Measurements from ENCODE around the gene BICD2.

The BICD2 gene

GRCh38 chr9:92718086-92719001 lies 46.3 kb downstream of the BICD2 start:
- Mint-ChIP-seq H3K4me1 (peaks cover 11% of the 10 kb centered on the region), H3K4me3 (no peak overlapping the region), H3K27ac (no peak overlapping the region), H3K27me3 (no peaks in the 10 kb centered on the region), H3K9me3 (no peaks in the 10 kb centered on the region)
- no peak for DNase-seq
- peak; percentile 16 for ATAC-seq

DNA sequence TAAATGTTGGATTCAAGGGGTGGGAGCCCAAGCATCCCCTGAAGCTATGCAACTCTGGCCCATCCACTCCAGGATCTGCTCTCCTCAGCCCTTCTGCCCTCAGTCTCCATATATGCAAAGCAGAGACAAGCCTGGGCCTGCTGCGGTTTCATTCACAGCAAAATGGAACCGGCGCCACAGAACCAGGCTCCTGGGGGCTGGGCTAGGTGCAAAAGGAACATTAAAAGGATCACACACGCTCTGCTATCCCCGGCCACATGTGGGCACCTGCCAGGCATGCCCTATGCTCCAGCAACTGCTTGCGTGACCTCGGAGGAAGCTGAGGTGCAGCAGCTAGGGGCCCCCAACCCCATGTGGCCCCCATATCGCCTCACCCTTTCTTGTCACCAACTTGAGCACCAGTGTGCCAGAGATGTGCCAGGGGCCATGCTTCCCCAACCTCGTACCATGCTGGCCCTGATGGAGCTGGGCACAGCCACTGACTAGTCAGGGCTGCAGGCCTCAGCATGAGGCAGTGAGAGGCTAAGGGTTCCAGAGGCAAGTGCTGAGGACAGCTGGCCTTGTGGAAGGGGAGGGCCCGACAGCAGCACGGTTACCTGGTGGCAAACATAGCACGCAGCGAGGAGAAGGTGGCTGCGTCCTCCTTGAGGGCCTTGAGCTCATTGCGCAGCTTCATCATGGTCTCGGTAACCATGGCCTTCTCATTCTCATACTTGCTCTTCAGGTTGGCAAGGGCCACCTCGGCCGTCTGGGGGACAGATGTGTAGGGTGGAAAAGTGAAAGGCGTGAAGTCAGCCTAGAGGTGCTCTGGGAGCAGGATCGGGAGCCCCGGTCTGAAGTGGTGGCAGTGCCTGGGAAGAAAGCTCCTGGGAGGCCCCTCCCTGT lies 47.2 kb downstream of the BICD2 start:
- Mint-ChIP-seq H3K4me1 (peaks cover 20% of the 10 kb centered on the region), H3K27me3 (no peaks in the 10 kb centered on the region), H3K4me3 (no peak overlapping the region), H3K9me3 (no peaks in the 10 kb centered on the region), H3K27ac (peak overlapping the region in 1 of 2 donors; percentile 59)
- ATAC-seq = no peak
- no peak for DNase-seq

- peak; percentile 80 for ATAC-seq
- Mint-ChIP-seq H3K27me3 (no peaks in the 10 kb centered on the region), H3K9me3 (no peaks in the 10 kb centered on the region), H3K4me1 (peaks cover 29% of the 10 kb centered on the region), H3K4me3 (no peak overlapping the region), H3K27ac (no peak overlapping the region)
- DNase-seq = peak; percentile 79
These were observed 48.1 kb downstream of the BICD2 start for GRCh38 chr9:92716557-92716956.

- H3K27ac Mint-ChIP-seq = no peak overlapping the region
- no peaks in the 10 kb centered on the region for H3K9me3 Mint-ChIP-seq
- DNase-seq (no peak), ATAC-seq (no peak)
- no peak overlapping the region for H3K4me3 Mint-ChIP-seq
- peaks cover 30% of the 10 kb centered on the region for H3K4me1 Mint-ChIP-seq
- H3K27me3 Mint-ChIP-seq = no peaks in the 10 kb centered on the region
These were observed 49.0 kb downstream of the BICD2 start for GRCh38 chr9:92715488-92716231.

GRCh38 chr9:92714787-92715487 lies 49.7 kb downstream of the BICD2 start:
- Mint-ChIP-seq H3K9me3 (no peaks in the 10 kb centered on the region), H3K4me3 (no peak overlapping the region), H3K4me1 (peaks cover 30% of the 10 kb centered on the region), H3K27ac (no peak overlapping the region), H3K27me3 (no peaks in the 10 kb centered on the region)
- DNase-seq = no peak
- ATAC-seq = no peak

- H3K4me1 Mint-ChIP-seq = peaks cover 30% of the 10 kb centered on the region
- H3K4me3 Mint-ChIP-seq = no peak overlapping the region
- no peaks in the 10 kb centered on the region for H3K27me3 Mint-ChIP-seq
- H3K9me3 Mint-ChIP-seq = no peaks in the 10 kb centered on the region
- ATAC-seq (no peak), DNase-seq (no peak)
- H3K27ac Mint-ChIP-seq = peak overlapping the region in 1 of 2 donors; percentile 86
These were observed 50.6 kb downstream of the BICD2 start for GRCh38 chr9:92714016-92714415.

DNA sequence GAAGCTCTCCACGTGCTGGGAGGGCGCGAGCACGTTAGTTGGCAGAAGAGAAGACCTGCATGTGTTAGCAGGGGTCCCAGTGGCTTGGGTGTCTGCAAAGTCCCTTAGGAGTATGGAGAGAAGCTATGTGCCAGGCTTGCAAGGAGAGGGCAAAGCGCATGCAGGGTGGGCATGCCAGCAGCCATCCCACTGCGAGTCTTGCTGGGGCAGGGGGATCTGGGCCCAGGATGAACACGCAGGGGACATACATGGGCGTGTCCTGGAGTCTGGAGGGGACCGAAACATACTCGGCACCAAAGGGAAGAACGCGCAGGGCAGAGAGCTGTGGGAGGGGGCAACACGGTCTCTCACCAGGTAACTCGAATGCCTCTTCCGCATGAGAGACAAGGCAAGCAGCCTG lies 51.1 kb downstream of the BICD2 start:
- Mint-ChIP-seq H3K4me1 (peaks cover 30% of the 10 kb centered on the region), H3K27ac (no peak overlapping the region), H3K9me3 (no peaks in the 10 kb centered on the region), H3K4me3 (no peak overlapping the region), H3K27me3 (no peaks in the 10 kb centered on the region)
- ATAC-seq = no peak
- no peak for DNase-seq

DNA sequence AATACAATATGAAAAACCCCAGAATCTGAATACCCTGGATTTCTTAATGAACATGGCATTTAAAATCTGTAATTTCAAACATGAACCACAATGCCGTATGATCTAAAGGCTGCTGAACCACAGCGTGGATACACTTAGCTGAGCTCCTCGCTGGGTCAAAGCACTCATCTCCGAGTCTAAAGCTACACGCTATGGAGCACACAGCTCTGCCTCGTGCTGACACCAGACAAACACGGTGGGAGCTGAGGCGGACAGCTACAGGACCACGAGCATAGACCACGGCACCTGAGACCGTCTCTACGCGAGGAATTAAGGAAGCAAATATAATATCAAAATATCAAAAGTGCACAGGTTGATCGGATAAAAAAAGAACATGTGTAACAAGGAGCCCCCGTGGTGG lies 51.9 kb downstream of the BICD2 start:
- Mint-ChIP-seq H3K27me3 (no peaks in the 10 kb centered on the region), H3K27ac (peak overlapping the region; percentile 30 to 31), H3K4me3 (no peak overlapping the region), H3K9me3 (no peaks in the 10 kb centered on the region), H3K4me1 (peaks cover 30% of the 10 kb centered on the region)
- ATAC-seq (no peak), DNase-seq (no peak)

DNA sequence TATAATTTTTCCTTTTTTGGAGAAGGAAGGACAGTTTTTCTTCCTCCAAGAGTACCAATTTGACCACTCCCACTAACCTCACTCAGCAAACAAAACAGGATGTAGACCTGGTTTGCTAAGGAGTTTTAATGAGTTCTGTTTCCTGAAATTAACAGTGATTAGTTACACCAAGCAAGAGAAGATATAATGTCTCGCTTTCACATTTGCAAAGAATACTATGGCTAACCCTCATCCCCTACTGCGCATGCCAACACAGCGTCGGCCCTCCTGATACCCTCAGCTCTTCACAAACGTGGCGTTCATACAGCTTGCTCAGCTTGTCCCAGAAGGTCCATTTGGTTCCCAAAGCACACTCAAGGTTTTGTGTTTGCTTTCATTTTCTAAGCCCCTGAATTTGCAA lies 52.8 kb downstream of the BICD2 start:
- no peaks in the 10 kb centered on the region for H3K27me3 Mint-ChIP-seq
- peak overlapping the region; percentile 47 to 83 for H3K27ac Mint-ChIP-seq
- peaks cover 35% of the 10 kb centered on the region for H3K4me1 Mint-ChIP-seq
- peak overlapping the region; percentile 32 to 47 for H3K4me3 Mint-ChIP-seq
- ATAC-seq (peak; percentile 44), DNase-seq (no peak)
- H3K9me3 Mint-ChIP-seq = no peaks in the 10 kb centered on the region

GRCh38 chr9:92711146-92711545 lies 53.5 kb downstream of the BICD2 start:
- no peak for DNase-seq
- Mint-ChIP-seq H3K27me3 (no peaks in the 10 kb centered on the region), H3K4me1 (peaks cover 37% of the 10 kb centered on the region), H3K4me3 (no peak overlapping the region), H3K27ac (peak overlapping the region; percentile 71 to 87), H3K9me3 (no peaks in the 10 kb centered on the region)
- no peak for ATAC-seq

GRCh38 chr9:92710368-92710767 lies 54.3 kb downstream of the BICD2 start:
- Mint-ChIP-seq H3K4me1 (peaks cover 42% of the 10 kb centered on the region), H3K27ac (peak overlapping the region; percentile 14 to 69), H3K9me3 (no peaks in the 10 kb centered on the region), H3K4me3 (no peak overlapping the region), H3K27me3 (no peaks in the 10 kb centered on the region)
- DNase-seq = no peak
- no peak for ATAC-seq

- Mint-ChIP-seq H3K4me3 (no peak overlapping the region), H3K9me3 (no peaks in the 10 kb centered on the region), H3K4me1 (peaks cover 42% of the 10 kb centered on the region), H3K27ac (no peak overlapping the region), H3K27me3 (no peaks in the 10 kb centered on the region)
- DNase-seq (no peak), ATAC-seq (no peak)
These were observed 54.7 kb downstream of the BICD2 start for GRCh38 chr9:92709954-92710353.

DNA sequence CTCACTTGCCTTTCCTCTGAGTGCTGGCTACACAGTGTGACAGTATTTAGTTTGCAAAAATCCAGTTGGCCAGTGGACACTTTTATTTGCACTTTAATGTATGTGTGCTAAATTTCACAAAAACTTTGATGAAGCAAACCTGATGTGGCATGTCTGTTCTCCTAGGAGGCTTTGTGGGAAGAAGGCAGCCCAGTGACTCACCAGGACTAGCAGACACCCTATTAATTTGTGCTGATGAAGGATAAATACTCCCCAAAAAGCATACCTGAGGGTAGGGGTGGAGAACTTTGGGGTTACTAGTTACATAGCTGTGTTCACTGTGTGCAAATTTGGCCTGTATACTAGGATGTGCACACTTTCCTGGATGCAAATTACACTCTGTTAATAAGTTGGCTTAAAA lies 55.4 kb downstream of the BICD2 start:
- Mint-ChIP-seq H3K27ac (no peak overlapping the region), H3K4me1 (peaks cover 42% of the 10 kb centered on the region), H3K27me3 (no peaks in the 10 kb centered on the region), H3K9me3 (no peaks in the 10 kb centered on the region), H3K4me3 (no peak overlapping the region)
- no peak for ATAC-seq
- DNase-seq = no peak

DNA sequence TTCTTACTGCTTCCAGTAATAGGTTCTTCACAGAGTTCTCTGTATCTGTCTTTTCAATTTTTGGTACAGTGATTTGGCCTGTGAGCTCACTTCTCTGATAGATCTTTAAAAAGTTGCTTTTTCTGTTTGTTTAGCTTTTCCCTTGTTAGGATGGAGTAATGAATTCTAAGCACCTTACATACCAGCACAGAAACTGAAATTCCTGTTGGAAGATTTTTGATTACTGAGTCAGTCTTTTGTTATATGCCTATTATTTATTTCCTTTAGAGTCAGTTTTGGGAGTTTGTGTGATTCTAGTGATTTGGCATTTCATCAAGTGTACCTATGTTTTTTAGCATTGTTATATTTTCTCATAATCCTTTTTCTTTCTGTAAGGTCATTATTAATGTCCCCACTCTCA lies 57.1 kb downstream of the BICD2 start:
- H3K27me3 Mint-ChIP-seq = no peaks in the 10 kb centered on the region
- no peak overlapping the region for H3K4me3 Mint-ChIP-seq
- peak overlapping the region in 1 of 2 donors; percentile 81 for H3K27ac Mint-ChIP-seq
- ATAC-seq (no peak), DNase-seq (no peak)
- no peaks in the 10 kb centered on the region for H3K9me3 Mint-ChIP-seq
- H3K4me1 Mint-ChIP-seq = peaks cover 28% of the 10 kb centered on the region
